B cell (primary cell): ENCODE data around the gene ZNF747. TPM values are rescaled to one million over a fixed set of nuclear protein-coding genes. Genes with fewer than 3 reads are reported as not detected.

Experiments
- polyA plus RNA-seq: library from polyadenylated mRNA; depleted of rRNA; stranded (reverse); fragments of >200 nt; gene quantifications from 2 replicates; pipeline ENCODE4 v1.2.3, GENCODE V29; 2012
- small RNA-seq: library from RNA; depleted of rRNA; stranded (forward); fragments of <200 nt; gene quantifications from one replicate; pipeline ENCODE3, GENCODE V24; 2012; ENCODE audit warnings: low replicate concordance, low read depth; ENCODE audit not compliant: insufficient read length
- total RNA-seq, 2 donors: library from RNA; stranded (reverse); fragments of 120-200 nt in 1 of 2; gene quantifications; 1 replicate in 1 of 2; 2 replicates in 1 of 2; pipeline versions ENCODE4 v1.2.3 to v1.2.4, GENCODE V29; 2013 to 2022

Gene ZNF747
- total and polyA plus RNA-seq, 2 donors (not counting 1 experiment from before 2014, with no cell fraction given) = 9.7 to 17.3 TPM

Small RNA genes within 50 kb of the gene (small RNA-seq; reads per million reads assigned to genes)
- not detected for gene MIR4518
- gene RNU7-61P = not detected

Other genes with a start within 250 kb of the ZNF747 start
- gene CD2BP2, start 179.6 kb downstream of the ZNF747 start, total RNA-seq = 80.1 and 82.0 TPM in 2 replicates
- gene CD2BP2, start 179.6 kb downstream of the ZNF747 start, polyA plus RNA-seq = 26.1 and 28.1 TPM in 2 replicates
- gene TBC1D10B, start 164.4 kb downstream of the ZNF747 start, total RNA-seq = 53.0 and 58.0 TPM in 2 replicates
- 22.2 and 23.5 TPM in 2 replicates for gene TBC1D10B, start 164.4 kb downstream of the ZNF747 start, polyA plus RNA-seq
- gene MYL11, start 160.1 kb downstream of the ZNF747 start, total RNA-seq = not detected in 2 replicates
- 1.7 and 3.6 TPM in 2 replicates for gene MYL11, start 160.1 kb downstream of the ZNF747 start, polyA plus RNA-seq
- gene SEPTIN1, start 152.3 kb downstream of the ZNF747 start, total RNA-seq = 150 and 154 TPM in 2 replicates
- gene SEPTIN1, start 152.3 kb downstream of the ZNF747 start, polyA plus RNA-seq = 270 and 302 TPM in 2 replicates
- gene ZNF48, start 139.4 kb downstream of the ZNF747 start, total RNA-seq = 13.3 and 14.2 TPM in 2 replicates
- 4.0 and 8.4 TPM in 2 replicates for gene ZNF48, start 139.4 kb downstream of the ZNF747 start, polyA plus RNA-seq
- gene ZNF771, start 127.3 kb downstream of the ZNF747 start, total RNA-seq = 6.6 and 8.3 TPM in 2 replicates
- gene ZNF771, start 127.3 kb downstream of the ZNF747 start, polyA plus RNA-seq = 3.7 and 4.1 TPM in 2 replicates
- gene DCTPP1, start 104.8 kb downstream of the ZNF747 start, total RNA-seq = 25.0 and 28.9 TPM in 2 replicates
- gene DCTPP1, start 104.8 kb downstream of the ZNF747 start, polyA plus RNA-seq = 26.0 and 30.3 TPM in 2 replicates
- 62.2 and 63.2 TPM in 2 replicates for gene SEPHS2, start 89.0 kb downstream of the ZNF747 start, total RNA-seq
- gene SEPHS2, start 89.0 kb downstream of the ZNF747 start, polyA plus RNA-seq = 8.1 and 13.8 TPM in 2 replicates
- gene ITGAL, start 62.1 kb downstream of the ZNF747 start, total RNA-seq = 176 and 184 TPM in 2 replicates
- gene ITGAL, start 62.1 kb downstream of the ZNF747 start, polyA plus RNA-seq = 110 and 118 TPM in 2 replicates
- 33.3 and 36.5 TPM in 2 replicates for gene ZNF768, start 8.3 kb downstream of the ZNF747 start, total RNA-seq
- 16.8 and 24.8 TPM in 2 replicates for gene ZNF768, start 8.3 kb downstream of the ZNF747 start, polyA plus RNA-seq
- 19.7 and 20.9 TPM in 2 replicates for gene ZNF764, start 23.5 kb upstream of the ZNF747 start, total RNA-seq
- gene ZNF764, start 23.5 kb upstream of the ZNF747 start, polyA plus RNA-seq = 11.0 and 12.6 TPM in 2 replicates
- gene ZNF688, start 36.9 kb upstream of the ZNF747 start, total RNA-seq = 23.1 and 24.9 TPM in 2 replicates
- gene ZNF688, start 36.9 kb upstream of the ZNF747 start, polyA plus RNA-seq = 15.9 and 20.6 TPM in 2 replicates
- gene ZNF785, start 50.8 kb upstream of the ZNF747 start, total RNA-seq = 39.7 and 44.6 TPM in 2 replicates
- gene ZNF785, start 50.8 kb upstream of the ZNF747 start, polyA plus RNA-seq = 9.6 and 12.2 TPM in 2 replicates
- gene ZNF689, start 75.5 kb upstream of the ZNF747 start, total RNA-seq = 11.9 and 12.4 TPM in 2 replicates
- gene ZNF689, start 75.5 kb upstream of the ZNF747 start, polyA plus RNA-seq = 8.1 and 9.6 TPM in 2 replicates
- 92.7 and 95.8 TPM in 2 replicates for gene PRR14, start 116.1 kb upstream of the ZNF747 start, total RNA-seq
- gene PRR14, start 116.1 kb upstream of the ZNF747 start, polyA plus RNA-seq = 62.4 and 63.5 TPM in 2 replicates
- 191 and 194 TPM in 2 replicates for gene FBRS, start 123.6 kb upstream of the ZNF747 start, total RNA-seq
- 68.3 and 84.4 TPM in 2 replicates for gene FBRS, start 123.6 kb upstream of the ZNF747 start, polyA plus RNA-seq
- gene SRCAP, start 164.3 kb upstream of the ZNF747 start, total RNA-seq = 142 and 145 TPM in 2 replicates
- 20.9 and 21.4 TPM in 2 replicates for gene SRCAP, start 164.3 kb upstream of the ZNF747 start, polyA plus RNA-seq
- 54.1 and 55.7 TPM in 2 replicates for gene PHKG2, start 213.6 kb upstream of the ZNF747 start, total RNA-seq
- gene PHKG2, start 213.6 kb upstream of the ZNF747 start, polyA plus RNA-seq = 79.0 and 80.8 TPM in 2 replicates
- gene CFAP119, start 227.2 kb upstream of the ZNF747 start, total RNA-seq = 9.3 and 11.7 TPM in 2 replicates
- gene CFAP119, start 227.2 kb upstream of the ZNF747 start, polyA plus RNA-seq = 8.5 and 10.4 TPM in 2 replicates
- 120 and 121 TPM in 2 replicates for gene RNF40, start 227.5 kb upstream of the ZNF747 start, total RNA-seq
- gene RNF40, start 227.5 kb upstream of the ZNF747 start, polyA plus RNA-seq = 41.8 and 44.3 TPM in 2 replicates